Measurements from ENCODE around the gene ITIH4.

- TF ChIP-seq, protein P1, sequence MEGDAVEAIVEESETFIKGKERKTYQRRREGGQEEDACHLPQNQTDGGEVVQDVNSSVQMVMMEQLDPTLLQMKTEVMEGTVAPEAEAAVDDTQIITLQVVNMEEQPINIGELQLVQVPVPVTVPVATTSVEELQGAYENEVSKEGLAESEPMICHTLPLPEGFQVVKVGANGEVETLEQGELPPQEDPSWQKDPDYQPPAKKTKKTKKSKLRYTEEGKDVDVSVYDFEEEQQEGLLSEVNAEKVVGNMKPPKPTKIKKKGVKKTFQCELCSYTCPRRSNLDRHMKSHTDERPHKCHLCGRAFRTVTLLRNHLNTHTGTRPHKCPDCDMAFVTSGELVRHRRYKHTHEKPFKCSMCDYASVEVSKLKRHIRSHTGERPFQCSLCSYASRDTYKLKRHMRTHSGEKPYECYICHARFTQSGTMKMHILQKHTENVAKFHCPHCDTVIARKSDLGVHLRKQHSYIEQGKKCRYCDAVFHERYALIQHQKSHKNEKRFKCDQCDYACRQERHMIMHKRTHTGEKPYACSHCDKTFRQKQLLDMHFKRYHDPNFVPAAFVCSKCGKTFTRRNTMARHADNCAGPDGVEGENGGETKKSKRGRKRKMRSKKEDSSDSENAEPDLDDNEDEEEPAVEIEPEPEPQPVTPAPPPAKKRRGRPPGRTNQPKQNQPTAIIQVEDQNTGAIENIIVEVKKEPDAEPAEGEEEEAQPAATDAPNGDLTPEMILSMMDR (IDR thresholded peaks at IDR 0.05): no peak
- no peak for TF ChIP-seq POLR2A (IDR thresholded peaks at IDR 0.05)
- TF ChIP-seq POLR2AphosphoS5 (IDR thresholded peaks at IDR 0.05): no peak
These were observed at the start of gene ITIH4 for GRCh38 chr3:52830535-52831258.

Measured in breast epithelium (tissue), 3 donors.